HG03520 (cell line): ENCODE results near the gene HSPB6.

ENCODE experiments used
- ATAC-seq: cut with Tn5 transposase; IDR thresholded peaks from one replicate; pipeline ENCODE4 v1.9.1; 2021; ENCODE audit warnings: mild to moderate bottlenecking, moderate library complexity; ENCODE audit not compliant: unreplicated experiment

The HSPB6 gene

DNA sequence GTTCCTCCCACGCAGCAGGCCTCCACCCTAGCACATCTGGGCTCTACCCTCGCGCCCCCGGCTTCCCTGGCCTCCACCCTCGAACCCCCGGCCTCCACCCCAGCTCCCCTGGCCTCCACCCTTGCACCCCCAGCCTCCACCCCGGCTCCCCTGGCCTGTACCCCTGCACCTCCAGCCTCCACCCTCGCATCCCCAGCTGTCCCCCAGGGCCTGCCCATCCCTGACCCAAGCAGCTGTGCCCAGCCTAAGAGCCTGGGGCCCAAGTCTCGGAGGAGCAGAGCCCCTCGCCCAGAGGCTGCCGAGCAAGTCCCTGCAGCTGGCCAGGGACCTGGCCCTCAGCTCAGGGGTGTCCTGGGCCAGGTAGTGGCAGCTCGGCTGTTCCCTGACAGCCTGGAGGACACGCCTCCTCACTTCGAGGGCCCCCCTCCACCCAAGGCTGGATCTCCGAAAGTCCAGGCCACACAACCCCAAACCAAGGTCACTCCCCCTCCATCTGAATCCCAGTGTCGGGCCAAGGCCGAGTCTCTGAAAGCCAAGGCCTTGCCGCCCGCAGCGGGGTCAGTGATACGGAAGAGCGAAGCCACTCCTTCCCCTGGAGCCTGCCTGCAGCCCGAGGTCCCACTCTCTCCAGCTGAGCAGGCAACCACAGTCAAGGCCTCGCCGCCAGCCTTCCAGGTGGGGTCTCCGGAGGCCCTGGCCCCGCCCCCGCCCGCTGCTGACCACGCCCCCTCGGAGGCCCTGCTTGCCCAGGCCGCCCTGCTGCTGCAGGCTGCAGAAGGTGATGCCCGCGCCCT is 10.7 kb upstream of the HSPB6 start:
- ATAC-seq: no peak

GRCh38 chr19:35766571-35767104 is 9.8 kb upstream of the HSPB6 start:
- ATAC-seq: no peak

DNA sequence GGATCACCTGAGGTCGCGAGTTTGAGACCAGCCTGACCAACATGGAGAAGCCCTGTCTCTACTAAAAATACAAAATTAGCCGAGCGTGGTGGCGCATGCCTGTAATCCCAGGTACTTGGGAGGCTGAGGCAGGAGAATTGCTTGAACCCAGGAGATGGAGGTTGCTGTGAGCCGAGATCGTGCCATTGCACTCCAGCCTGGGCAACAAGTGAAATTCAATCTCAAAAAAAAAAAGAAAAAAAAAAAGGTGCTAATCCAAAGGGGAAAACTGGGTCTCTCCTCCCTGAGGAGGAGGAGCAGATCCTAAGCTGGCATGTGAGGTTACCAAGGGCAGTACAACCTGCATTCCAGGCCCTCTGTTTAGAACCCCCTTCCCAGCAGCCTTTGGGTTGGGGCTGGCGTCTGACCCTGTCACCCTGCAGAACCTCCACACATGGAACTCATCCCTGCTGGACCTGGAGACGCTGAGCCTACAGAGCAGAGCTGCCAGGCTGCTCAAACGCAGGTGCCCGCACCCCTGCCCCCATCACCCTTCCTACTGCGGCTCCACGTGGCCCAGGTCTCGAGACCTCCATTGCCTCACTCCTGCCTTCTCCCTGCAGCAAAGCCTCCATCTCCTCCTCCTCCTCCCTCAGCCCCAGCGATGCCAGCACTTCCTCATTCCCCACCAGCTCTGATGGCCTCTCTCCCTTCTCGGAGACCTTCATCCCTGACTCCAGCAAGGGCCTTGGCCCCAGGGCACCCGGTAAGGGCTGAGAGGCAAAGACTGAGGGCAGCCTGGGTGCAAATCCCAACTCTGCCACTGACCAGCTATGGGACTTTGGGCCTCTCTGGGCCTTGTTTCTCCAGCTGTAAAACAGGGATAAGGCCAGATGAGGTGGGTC is 7.8 kb upstream of the HSPB6 start:
- no peak for ATAC-seq

DNA sequence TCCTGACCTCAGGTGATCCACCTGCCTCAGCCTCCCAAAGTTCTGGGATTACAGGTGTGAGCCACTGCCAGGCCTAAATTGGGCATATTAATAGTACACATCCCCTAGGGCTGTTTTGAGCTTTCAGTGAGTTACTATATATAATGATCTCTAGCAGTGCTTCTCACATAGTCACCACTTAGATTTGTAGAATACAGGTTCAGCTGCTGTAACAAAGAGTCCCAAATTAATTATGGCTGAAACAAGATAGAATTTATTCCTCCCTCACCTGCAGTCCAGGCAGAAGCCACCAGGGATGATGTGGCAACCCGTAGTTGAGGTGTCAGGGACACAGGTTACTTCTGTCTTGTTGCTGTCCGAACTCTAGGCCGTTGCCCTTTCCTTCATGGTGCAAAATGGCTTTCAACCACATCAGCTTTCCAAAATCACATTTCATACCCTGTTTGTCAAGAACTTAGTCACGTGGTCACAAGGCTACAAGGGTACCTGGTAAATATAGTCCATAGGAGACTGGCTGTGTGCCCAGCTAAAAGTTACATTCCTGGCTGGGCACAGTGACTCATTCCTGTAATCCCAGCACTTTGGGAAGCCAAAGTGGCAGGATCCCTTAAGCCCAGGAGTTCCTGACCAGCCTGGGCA is 4.0 kb upstream of the HSPB6 start:
- ATAC-seq: no peak

DNA sequence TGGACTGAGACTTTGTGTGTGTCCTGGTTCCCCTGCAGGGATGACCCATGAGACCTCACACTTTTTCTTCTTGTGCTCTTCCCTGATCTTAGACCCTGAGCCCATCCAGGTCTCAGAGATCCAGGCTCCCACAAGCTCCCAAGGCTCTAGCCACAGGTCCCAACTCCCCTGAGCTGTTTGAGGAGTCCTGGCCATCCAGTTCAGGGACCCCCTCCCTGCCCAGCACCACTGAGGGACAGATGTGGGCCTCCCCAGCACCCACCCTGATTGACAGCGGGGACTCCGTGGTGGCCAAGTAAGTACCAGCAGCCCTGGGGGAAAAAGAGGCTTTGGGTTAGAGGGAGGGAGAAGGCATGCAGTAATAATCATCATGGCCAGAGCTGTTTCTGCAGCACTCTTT is 2.9 kb upstream of the HSPB6 start:
- no peak for ATAC-seq

DNA sequence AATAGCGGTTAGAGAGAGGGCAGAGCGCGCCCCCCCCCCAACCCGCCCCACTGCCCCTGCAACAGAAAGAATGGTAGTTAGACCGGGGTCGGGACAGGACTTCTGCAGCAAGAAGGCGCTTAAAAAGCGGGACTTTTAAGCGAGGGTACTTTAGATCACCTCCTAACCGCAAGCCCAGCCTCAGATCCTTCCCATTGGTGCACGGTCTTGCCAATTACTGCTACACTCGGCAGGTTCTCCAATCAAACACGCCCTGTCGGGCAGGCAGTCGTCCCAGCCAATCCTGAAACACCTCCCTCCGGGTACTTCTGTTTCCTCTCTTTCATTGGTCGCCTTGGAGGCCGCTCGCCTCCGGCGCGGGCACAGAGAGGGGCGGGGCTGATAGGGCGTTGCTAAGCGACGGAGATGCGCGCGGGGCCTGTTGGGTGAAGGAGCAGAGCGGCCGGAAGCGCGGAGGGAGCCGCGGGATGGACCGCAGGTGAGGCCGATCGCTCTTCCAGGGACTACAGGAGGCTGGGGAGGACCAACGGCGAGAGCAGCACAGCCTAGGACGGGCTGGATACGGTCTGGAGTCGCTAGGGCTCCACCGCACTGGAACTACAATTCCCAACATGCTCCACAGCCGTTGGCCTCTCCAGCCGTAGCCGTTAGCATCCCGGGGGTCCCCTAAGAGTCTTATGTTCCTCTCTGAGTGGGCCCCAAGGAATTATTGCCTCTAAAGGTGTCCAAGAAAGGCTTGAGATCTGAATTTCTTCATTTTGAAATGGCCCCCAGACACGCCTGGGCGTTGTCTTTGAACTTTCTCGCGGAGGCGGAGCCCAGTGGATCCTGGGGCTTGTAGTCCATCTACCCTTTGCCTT is 1.1 kb upstream of the HSPB6 start, which contains the start of gene PROSER3:
Gene PROSER3 (plus strand): TSS at position 428 of the 860 bp plus-strand sequence. CDS start 40 bp downstream, at position 468.
- ATAC-seq: peak; percentile 98

- ATAC-seq: no peak
Observed at GRCh38 chr19:35757231-35757748, 461 bp upstream of the HSPB6 start.

- no peak for ATAC-seq
Observed at GRCh38 chr19:35755550-35756376, 1.1 kb downstream of the HSPB6 start.

DNA sequence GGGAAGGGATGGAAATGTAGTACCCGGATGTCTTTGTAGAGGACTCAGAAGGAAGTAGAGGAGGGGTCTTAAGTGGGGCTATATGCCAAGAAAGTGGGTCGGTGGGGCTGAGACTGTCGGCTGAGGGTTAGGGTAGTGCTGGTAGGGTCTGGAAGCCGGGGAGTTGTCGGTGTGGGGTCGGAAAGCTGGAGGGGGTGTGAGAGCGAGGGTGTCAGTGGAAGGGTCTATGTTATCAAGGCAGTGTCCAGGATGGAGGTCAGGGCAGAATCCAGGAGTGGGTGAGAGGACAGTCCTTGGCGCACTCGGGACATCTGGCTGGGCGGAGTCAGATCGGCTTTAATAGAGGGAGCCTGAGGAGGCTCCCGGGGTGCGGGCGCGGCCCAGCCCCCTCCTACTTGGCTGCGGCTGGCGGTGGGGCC is 1.7 kb downstream of the HSPB6 start:
- no peak for ATAC-seq

- ATAC-seq: no peak
Observed at GRCh38 chr19:35754370-35755130, 2.3 kb downstream of the HSPB6 start.

- ATAC-seq: no peak
Observed at GRCh38 chr19:35753634-35754369, 3.0 kb downstream of the HSPB6 start.

DNA sequence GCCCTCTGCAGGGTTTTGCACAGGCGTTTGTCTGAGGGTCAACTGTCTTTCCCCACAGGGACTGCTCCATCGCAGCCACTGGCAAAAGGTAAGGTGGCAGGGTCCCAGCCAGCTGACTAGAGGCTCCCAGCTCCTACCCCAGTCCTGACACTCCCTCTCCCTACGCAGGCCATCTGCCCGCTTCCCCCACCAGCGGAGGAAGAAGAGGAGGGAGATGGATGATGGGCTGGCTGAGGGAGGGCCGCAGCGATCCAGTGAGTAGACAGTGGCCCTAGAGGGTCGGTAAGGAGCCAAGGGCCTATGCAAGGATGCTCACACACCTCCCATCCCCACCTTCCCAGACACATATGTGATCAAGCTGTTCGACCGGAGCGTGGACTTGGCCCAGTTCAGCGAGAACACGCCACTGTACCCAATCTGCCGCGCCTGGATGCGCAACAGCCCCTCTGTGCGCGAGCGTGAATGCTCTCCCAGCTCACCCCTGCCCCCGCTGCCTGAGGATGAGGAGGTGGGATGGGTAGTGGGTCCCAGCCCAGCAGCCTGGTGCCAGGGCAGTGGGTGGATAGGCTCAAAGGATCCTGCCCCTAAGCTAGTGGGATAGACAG is 4.0 kb downstream of the HSPB6 start:
- no peak for ATAC-seq

GRCh38 chr19:35751839-35752745 is 4.7 kb downstream of the HSPB6 start:
- ATAC-seq: no peak

DNA sequence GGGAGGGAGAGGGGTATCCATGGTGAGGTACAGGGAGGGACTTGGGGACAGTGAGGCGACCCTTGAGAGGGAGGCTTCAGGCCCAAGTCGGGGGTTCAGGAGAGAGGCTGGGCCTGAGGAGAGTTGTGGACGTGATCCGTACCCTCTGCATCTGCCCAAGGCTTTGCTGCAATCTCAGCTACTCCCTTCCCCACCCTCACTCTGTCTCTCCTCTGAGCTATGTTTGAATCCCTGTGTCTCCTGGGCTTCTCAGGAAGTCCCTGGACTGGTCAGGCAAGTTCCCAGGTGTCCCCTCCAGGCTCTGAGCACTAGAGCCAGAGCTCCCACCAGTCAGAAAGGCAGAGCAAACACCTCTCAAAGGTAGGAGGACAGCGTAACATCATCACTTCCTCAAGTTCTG is 6.7 kb downstream of the HSPB6 start:
- ATAC-seq: no peak

DNA sequence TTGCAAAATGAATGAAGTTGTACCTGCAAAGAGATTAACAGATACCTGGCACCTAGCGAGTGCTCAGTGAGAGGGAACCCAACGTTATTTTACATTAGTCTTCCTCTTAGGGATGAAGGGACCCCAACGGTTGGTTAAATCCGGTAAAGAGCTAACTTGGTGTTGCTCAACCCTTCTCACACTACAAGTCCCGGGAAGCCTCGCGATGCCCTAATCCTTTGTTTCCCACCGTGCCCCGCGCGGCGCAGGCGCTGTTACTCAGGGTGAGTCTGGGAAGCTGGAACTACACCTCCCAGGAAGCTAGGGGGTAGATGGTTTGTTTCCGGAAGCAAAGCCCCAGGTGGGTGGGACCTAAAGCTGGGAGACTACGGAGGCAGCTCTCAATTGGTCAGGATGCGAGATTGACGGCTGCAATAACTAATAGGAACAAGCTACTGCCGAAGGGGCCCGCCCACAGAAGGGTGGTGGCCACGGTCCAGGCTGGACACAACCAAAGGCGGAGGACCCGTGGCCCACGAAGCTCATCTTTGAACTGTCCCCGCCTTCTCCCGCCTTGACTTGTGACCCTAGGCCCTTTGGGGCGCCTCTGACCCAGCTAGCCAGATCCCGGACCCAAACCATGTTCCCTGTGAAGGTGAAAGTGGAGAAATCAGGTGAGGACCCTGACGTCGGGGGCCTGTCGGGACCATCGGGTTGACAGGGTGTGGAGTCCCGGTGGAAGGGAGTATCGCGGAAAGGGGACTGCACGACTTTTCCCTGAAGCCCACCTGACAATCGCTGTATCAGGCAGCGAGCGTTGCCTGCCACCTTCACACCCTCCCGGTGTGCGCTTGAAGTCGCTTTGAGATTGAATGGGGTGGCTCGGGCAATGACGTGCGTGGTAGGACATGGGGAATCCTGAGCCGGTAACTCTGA is 8.5 kb downstream of the HSPB6 start, which contains the start of gene LIN37:
Gene LIN37 (plus strand): TSS at position 471 of the 915 bp plus-strand sequence. CDS start 149 bp downstream, at position 620.
- peak; percentile 63 for ATAC-seq
